HG03439 (cell line): Measurements from ENCODE around the gene CMKLR1.

Experiments used
- ATAC-seq: cut with Tn5 transposase; IDR thresholded peaks from one replicate; pipeline ENCODE4 v1.9.1; 2021; ENCODE audit warnings: mild to moderate bottlenecking, moderate library complexity; ENCODE audit not compliant: unreplicated experiment

The CMKLR1 gene

DNA sequence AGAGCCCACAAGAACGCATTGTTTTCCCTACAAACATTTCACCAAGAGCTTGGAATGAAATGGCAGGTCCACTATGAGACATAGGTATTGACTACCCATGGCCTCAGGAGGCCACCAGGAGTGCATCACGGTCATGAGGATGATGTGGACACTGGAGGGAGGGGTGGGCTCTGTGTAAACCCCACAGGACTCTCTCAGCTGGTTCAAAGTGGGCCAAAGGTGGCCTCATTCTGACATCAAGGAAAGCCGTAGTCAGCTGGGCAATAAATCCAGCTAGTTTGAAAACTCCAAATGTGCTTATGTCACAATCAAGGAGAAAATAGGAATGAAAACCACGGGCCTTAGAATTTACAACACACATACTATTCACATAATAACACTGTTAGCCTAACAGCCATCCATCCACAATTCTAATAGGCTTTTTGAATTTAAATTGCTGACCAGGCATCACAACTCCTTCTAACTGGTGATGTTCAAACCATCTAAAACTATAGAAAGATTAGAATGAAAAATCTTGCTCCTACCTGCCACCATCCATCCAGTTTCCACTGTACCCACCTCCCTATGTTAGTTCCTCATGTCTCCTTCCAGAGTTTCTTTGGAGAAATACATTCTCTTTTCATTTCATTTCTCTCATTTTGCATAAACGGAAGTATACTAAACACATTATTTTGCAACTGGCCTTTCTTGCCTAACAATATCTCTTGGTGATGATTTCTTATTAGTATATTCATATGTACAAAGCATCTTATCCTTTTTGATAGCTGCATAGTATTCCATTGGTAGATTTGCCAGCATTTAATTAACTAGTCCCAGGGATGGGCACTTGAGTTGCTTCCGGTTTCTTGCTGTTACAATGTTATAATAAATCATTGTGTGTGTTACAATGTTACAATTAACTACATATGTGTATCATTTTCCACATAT lies 21.5 kb downstream of the CMKLR1 start:
- ATAC-seq, result no peak

DNA sequence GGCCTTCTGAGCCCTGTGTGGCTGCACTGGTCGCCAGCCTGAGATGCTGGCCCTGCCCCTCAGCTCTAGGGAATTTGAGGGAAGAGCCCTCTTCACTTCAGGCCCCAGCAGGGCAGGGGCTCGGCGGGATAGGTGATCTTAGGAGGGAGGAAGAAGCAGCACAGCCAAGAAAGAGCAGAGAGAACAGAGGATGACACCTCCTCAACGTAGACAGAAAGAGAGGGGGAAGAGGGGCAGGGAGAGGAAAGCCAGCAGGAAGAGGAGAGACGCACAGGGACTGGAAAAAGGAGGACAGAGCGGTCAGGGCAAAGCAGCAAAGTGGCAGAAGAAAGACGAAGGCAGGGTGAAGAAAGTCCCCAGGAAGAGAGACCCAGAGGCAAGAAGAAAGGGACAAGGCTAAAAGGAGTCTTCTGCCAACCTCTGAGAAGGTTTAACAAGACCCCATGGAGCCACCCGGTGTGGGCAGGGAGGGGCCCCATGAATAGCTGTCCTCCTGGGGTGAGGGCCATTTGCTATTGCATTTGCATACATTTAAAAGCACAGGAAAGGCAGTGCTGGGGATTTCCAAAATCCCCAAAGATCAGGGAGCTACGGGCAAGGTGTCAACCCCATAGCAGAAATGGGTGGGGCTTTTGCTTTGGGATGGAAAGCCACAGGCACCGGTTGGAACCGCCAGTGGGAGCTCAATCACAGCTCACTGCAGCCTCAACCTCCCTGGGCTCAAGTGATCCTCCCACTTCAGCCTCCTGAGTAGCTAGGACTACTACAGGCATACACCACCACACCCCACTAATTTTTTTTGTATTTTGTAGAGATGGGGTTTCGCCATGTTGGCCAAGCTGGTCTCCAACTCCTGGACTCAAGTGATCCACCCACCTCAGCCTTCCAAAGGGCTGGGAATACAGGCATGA lies 22.7 kb downstream of the CMKLR1 start:
- no peak for ATAC-seq

DNA sequence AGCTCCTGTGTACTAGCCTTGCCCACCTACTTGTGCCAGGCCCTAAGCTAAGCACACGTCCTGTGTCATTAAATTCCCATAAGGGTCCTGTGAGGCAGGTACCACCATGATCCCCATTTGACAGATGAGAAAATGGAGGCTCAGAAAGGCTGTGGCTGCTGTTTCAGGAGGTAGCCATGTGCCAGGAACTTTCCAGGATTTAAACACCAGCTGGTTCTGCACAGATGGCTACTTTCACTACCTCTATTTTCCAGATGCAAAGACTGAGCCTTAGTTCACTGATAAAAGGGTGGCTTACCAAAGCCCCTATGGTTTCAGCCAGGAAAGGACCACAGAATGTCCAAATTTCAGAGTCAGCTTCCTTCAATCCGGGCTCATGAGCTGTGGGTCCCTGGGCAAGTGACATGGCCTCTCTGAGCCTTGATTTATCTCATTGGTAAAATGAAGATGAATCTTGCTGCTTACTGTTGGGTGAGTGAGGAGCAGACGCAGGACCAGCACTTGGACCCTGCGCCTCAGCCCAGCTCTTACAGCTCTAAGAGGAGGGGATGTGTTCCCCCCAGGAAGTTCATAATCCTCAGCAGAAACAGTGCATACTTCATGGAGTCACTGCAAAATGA lies 23.5 kb downstream of the CMKLR1 start:
- no peak for ATAC-seq

DNA sequence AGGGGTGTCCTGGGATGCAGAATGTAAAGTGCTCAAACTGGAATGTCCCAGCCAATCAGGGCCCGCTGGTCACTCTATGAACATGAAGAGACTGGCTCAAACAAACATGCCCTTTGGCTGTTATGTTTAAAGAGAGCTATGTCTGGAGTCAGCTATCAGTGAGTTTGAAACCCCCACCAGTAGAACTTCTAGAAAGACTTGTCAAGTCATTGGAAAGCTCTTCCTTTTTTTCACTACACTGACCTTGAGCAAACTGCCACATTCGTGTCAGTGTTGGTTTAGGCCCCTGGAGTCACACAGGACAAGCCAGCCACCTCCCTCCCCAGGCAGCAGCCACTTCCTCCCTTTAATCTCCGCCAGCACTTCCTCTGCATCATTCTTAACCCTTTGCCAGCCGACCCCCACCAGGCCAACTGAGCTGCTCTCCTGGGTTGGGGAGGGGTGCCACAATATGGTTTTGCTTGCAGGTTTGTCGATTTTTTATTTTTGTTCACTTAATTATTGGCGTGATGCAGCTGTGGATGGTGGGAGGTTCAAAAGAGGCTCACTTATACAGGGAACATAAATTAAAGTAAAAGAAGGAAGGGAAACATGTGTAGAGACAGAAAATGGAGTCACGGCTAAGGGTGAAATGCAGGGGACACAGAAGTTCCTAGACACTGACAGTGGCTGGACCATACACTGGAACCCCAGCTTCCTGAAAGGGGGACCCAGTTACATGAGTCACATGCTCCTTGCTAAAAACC lies 25.3 kb downstream of the CMKLR1 start:
- no peak for ATAC-seq

DNA sequence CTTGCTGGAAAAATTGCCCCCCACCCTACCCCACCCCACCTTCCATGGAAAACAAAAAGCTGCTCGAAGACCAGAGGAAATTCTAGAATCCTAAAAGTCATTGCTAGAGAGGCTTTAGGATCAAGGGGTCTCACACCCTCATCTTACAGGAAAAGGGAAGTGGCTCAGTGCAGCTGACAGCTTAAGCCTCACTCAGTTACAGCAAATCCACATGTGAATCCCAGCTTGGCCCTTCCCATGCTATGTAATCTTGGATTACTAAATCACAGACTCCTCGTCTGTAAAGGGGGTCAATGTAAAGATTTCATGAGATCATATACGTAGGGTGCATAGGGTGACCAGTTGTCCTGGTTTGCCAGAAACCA lies 25.9 kb downstream of the CMKLR1 start:
- ATAC-seq, result no peak

DNA sequence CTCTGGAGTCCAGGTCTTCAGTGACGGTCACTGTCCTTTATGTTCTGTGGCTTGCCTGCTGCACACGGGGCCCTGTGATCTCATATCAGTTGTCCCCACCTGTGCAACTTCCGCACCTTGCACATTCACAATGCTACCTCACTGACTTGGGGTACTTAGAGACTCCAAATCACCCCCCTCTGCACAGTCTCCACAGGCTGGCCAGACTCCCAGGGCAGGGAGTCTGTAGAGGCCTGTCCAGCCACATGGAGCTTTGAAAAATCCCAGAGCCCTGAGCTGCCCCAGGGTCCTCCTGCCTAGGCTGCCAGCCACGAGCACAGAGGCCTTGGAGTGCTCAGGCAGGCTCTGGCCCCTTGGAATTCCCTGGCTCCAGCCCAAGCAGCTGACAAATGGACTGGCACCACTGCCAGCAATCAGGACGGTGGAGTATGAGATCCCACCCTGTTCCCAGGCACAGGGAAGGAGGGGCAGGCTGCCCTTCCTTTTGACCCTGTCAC lies 26.4 kb downstream of the CMKLR1 start:
- no peak for ATAC-seq

DNA sequence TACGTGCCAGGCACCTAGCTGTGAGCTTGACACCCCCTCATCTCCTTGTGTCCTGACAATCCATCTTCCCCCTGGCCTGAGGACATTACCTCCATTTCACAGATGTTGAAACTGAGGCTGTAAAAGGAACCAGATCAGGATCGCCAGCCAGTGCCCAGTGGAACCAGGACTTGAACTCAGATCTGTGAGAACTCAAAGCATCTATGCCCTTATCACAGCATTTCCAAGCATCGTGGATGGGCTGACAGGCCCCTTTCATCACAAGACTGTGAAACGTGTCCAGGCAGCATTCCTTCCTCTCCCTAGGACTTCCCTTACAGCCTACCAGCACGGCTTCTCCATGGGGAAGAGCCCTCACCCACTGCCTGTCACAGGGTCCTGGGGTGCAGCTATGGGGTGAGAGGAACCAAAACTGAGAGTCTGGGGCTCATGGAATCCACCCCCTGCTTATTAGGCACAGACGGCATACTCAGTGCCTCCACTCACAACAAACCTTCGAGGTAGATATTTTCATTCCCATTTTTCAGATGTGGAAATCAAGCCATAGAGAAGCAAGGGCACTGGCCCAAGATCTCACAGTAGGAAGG lies 26.9 kb downstream of the CMKLR1 start:
- ATAC-seq, result no peak

DNA sequence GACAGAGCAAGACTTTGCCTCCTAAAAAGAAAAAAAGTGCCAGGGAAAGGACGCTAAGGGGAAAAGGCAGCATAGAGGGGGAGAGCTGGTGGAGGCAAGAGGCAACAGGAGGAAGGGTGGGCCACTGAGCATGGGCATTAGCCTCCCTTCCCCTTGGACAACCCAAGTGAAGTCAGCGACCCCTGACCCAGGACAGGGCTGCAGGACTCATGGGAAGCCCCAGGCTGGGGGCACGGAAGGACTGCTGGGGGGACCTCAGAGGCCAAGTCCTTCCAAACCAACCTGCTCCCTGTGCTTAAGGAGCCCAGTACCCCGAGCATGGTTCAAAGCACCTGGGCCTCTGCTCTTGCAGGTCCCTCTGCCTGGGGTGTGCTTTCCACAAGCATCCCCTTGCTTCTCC lies 27.5 kb downstream of the CMKLR1 start:
- no peak for ATAC-seq

DNA sequence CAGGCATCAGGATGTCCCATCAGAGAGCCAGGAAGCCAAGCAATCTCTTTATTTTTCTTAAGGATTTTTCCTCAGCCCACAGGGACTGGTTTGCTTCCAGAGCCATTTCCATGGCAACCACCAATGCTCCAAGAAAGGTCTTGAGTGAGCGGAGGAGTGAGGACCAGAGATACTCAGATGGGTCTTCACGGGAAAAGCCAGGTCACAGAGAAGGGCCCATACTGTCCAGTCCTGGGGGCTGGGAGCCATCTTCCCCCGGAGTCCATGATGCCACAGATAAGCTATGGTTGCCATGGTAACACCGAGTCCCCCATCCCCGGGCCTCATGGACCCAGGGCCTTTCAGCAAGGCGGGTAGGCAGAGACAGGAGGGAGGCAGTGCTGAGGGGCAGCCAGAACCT lies 28.6 kb downstream of the CMKLR1 start:
- no peak for ATAC-seq

DNA sequence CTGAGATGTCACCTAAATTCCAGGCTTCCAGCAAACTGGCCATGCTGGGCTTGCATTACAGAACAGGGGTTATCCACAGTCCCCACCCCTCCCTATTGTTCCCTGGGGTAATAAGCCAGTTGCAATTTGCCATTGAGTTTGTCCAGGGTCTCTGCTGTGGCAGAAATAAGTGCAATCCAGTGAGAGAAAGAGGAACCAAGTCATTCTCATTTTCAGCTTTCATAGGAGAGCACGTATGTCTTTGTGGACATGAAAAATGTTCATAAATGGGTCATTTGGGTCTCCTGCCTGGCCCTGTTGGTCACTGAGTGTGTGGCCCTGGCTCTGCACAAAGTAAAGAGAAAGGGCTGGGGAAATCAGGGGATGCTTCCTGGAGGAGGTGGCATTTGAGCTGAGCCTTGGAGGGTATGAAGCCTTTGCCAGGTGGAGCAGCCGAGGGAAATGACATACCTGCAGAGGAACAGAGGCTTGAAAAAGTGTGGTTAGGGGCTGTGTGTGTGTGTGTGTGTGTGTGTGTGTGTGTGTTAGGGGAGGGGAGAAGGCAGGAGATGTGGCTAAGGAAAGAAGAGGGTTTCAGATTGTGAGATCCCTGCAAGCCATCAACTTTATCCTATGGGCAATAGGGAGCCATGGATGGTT lies 29.3 kb downstream of the CMKLR1 start:
- no peak for ATAC-seq

DNA sequence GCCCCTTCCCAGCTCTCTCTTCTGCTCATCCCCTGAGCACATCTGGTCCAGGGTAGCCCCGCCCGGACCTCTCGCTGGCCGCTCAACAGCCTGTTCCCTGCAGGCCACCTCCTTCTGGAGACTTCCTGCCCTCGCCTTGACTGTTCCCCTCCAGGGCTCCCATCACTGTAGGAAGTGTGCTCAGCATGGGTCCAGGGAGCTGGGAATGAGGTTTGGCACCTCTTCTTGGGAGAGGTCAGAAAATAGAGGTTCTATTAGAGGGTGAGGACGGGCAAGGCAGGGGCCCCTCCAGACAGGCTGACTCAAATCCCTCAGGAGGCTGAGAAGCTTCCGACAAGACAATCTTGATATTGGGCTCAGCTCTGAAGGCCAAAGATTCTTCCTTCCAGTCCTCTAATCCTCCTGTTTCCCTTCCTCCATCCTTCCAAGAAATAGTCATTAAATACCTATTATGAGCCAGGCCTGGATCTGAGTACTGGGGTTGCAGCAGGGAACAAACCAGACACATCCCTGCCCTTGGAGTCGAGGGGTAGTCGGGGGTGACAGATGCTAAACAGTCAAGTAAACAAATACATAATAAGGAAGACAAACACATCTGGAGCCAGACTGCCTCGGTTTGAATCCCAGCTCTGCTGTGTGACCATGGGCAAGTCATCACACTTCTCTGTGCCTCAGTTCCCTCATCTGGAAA lies 30.6 kb downstream of the CMKLR1 start:
- no peak for ATAC-seq

DNA sequence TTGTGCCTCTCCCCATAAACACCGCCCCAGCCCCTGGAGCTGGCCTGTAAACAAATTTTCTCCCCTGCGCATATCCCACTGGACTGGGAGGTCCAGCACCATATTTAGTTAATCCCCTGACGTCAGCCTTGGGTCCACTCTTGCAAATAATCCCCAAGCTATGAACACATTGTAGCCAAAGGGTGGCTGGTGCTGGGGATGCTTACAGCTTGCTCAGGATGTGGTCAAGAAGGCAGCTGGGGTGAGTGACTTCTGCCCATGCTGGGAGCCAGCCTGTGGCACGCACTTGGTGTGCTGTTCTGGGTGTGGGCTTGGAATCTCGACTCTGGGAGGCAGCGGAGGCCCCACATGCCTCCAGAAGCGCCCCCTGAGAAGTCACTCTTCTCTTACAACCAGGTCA lies 32.1 kb downstream of the CMKLR1 start:
- no peak for ATAC-seq

DNA sequence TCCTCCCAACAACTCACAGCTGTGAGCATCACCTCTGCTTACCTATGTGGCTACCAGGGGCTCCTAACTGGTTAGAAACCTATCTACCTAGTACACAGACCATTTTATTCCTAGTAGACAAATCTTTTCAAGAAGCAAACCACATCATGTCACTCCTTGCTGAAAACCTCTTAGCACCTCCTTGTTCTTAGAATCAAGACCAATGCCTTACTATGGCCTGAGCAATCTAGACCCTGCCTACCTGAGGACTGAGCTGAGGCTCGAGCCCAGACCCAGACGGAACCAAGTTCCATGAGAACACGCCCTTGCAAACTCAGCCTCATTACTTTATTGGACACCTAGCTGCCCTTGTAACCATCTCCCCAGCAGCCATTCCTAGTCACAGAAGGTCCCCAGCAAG lies 32.6 kb downstream of the CMKLR1 start:
- no peak for ATAC-seq

DNA sequence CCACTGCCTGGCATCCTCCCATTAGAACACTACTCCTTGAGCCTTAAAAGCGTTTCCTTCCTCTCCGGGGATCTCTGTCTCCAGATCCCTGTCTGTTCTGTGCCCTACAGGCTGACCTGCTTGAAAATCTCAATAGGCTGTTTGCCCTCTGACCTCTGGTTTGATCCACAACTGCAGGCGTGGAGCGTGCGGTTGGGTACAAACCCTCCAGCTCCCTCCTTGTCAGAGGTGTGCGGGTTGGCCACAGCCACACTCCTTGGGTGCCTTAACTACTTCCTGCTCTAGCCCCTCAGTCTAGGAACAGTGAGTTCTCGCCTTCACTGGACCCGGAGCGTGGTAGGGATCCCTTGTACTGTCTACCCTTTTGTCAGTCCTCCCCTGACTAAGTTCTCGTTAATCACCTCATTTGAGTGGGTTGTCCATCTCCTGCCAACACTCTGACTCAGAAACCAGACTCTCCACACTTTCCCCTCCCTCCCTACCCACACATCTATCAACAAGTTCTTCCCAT lies 33.1 kb downstream of the CMKLR1 start:
- ATAC-seq, result no peak

DNA sequence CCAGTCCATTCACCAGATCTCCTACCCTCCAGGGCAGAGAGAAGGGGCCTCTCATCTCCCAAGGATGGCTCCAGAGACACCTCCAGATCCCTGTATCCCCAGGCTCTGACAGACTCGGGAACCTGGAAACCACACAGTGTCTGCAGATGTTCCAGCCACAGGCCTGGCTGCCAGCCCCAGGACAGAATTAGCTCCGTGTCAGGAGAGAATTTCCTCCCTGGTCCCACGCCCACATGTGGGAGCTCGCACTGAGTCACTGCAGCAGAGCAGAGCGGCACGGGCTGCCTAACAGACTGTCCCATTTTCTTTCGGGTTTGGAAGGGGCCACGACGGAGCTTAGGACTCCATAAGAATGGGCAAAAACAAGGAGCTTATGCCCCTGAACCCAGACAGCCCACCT lies 33.6 kb downstream of the CMKLR1 start:
- ATAC-seq, result no peak

DNA sequence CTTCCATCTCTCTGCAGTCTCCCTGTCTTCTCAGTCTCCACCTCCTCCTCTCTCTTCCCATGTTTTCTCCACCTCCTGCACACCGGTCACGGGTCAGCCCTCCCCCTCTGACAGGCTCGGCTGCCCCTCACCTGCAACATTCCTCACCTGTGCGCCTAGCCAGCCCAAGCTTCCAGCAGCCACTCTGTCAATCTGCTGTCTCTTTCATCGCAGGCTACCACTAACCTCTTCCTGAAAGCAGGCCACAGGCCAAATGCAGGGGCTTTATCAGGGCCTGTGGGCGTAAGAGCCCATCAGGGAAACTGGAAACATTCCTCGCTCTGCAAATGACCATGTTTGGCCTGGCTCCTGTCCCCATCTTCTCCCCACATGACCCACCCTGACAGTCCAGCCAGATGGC lies 34.5 kb downstream of the CMKLR1 start:
- ATAC-seq, result no peak

DNA sequence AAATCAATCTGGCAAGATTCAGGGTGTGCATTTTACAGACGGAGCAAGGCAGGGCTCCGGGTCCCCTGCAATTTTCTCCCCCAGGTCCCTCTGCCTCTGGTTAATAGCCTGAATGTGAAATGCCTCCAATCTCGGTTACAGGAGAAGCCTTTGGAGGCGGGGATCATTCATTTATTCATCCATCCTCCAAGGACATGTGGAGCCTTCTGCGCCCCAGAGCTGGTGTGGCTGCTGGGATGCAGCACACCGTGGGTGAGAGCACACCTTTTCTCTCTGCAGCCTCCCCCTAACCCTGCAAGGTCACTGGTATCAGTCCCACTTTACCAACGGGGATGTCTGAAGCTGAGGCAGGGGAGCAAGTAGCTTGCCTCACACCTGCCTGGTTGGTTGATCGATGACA lies 35.4 kb downstream of the CMKLR1 start:
- ATAC-seq, result no peak

DNA sequence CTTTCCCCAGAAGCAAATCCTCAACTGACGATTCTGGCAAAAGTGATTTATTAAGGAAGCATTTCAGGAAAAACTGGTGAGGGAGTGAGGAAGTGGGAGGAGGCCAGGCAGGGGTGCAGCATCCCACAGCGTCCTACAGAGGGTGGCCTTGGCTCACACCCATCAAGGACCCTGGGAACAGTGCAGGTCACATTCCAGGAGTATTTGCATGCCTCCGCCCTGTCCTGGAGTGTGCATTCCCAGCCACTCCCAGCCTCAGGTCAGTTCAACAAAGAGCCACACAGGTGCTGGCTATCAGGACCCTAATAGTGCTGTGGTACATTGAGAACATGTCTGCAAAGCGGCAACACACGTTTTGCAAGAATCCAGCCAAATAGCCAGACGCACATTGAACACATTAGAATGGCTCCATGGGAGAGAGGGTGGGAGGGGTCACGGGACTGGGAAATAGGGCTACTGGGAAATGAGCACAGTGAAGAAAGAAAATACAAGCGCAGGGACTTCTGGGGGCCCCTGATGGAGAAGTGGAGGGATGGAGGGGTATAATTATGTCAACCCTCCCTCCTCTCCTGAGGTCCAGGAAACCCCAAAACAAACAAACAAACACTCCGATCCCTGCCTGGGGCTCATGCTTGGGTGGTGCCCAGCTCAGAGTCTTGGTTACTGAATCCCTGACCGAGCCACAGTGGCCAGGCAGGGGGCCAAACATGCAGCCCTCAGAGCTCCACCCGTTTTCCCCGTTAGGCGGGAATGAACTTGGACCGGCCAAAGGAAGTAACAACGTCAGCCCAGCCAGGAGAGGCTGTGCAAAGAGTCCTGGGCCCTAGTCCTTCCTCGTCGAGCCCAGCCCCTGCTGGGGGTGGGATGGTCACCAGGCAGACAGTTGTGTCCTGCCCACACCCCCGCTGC lies 36.5 kb downstream of the CMKLR1 start:
- no peak for ATAC-seq
